ENCODE data around the gene ANO9.
A peak's percentile ranks its signal among the peaks of the same experiment; 100 is the strongest.

The ANO9 gene

GRCh38 chr11:409600-410483 is 32.0 kb downstream of the ANO9 start:
- no peak overlapping the region for H3K4me3 ChIP-seq (ENCODE audit: low read depth in 1 of 2, low read length in 2 of 2)
- no peaks in the 10 kb centered on the region for H3K9me3 ChIP-seq (ENCODE audit: control insufficient read depth in 1 of 2, low read length in 2 of 2)
- H3K4me1 ChIP-seq (ENCODE audit: control insufficient read depth in 1 of 2, insufficient read depth in 2 of 2, low read length in 2 of 2), result peaks cover 0 to 15% of the 10 kb centered on the region in 2 donors
- no peak overlapping the region for H3K27ac ChIP-seq (ENCODE audit: low read length)
- no peaks in the 10 kb centered on the region for H3K27me3 ChIP-seq (ENCODE audit: low read depth, low read length)
- H3K36me3 ChIP-seq (ENCODE audit: control insufficient read depth in 1 of 2, insufficient read depth in 2 of 2, low read length in 2 of 2), result no peaks in the 10 kb centered on the region

DNA sequence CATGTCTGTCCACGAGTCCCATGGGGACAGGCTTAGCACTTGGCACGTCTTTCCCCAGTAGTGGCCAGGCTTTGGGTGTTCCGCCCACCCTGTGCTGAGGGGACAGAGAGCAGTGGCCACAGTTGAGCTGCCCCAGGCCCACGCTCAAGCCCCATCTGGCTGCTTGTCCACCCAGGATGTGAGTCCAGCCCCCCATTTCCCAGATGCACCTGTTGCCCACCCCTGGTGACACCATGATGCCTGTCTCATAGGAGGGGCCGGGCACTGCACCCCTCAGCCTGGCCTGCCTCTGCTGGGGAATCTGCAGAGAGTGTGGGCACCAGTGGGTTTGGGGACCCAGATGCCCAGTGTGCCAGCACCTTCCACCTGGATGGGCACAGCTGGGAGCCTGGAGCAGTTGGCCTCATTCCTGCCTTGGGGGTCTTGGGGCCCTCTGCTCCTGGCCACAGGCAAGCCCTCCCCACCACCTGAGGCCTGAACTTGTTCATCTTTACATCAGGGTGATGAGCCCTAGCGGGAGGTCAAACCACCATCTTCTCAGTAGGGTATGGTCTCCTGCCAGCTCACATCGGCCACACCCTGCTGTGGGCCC is 32.7 kb downstream of the ANO9 start:
- no peaks in the 10 kb centered on the region for H3K36me3 ChIP-seq (ENCODE audit: control insufficient read depth in 1 of 2, insufficient read depth in 2 of 2, low read length in 2 of 2)
- H3K4me1 ChIP-seq (ENCODE audit: control insufficient read depth in 1 of 2, insufficient read depth in 2 of 2, low read length in 2 of 2), result peaks cover 0 to 15% of the 10 kb centered on the region in 2 donors
- H3K4me3 ChIP-seq (ENCODE audit: low read depth in 1 of 2, low read length in 2 of 2), result no peak overlapping the region

DNA sequence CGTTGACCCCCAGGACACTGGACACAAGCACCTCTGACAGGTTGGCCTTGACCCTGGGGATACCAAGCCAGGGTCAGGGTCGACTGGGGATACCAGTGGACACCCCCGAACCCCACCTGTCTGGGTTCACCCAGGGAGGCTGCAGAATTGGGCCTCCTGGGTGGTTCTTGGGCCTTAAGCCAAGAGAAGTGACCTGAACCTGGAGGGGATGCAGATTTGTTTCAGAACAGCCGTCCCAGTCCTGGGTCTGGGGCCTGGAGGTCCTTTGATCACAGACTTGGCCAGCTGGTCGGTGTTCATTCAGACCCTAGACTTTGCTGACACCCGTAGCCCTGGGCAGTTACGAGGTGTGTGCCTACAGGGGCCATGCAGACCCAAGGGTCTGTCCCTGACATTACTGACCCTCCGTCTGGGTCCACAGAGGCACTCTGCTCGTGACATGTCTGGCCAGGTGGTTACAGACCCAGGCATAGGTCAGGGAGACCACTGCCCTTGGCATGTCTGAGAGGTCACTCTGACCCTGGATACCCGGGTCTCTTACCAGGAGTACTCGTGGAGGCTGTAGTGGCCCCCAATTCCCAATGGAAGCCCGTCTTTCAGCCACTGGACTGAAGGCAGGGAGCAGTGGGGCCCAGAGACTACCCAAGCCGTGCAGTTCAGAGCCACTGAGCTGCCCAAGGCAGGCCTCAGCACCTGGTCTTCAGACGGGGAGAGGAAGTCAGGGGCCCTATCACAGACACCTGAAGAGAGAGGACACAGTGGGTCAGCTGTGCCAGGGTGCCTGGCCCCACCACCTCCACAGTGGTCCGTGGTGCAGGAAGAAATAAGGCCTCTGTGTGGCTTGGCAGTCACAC is 33.4 kb downstream of the ANO9 start:
- H3K4me1 ChIP-seq (ENCODE audit: control insufficient read depth in 1 of 2, insufficient read depth in 2 of 2, low read length in 2 of 2), result peaks cover 0 to 15% of the 10 kb centered on the region in 2 donors
- H3K9me3 ChIP-seq (ENCODE audit: control insufficient read depth in 1 of 2, low read length in 2 of 2), result no peaks in the 10 kb centered on the region
- no peaks in the 10 kb centered on the region for H3K27me3 ChIP-seq (ENCODE audit: low read depth, low read length)
- H3K36me3 ChIP-seq (ENCODE audit: control insufficient read depth in 1 of 2, insufficient read depth in 2 of 2, low read length in 2 of 2), result no peaks in the 10 kb centered on the region
- H3K27ac ChIP-seq (ENCODE audit: low read length), result no peak overlapping the region
- H3K4me3 ChIP-seq (ENCODE audit: low read depth in 1 of 2, low read length in 2 of 2), result no peak overlapping the region

More for the DNA sequence above, 32.7 kb downstream of the ANO9 start:
- no peak overlapping the region for H3K27ac ChIP-seq (ENCODE audit: low read length)
- no peaks in the 10 kb centered on the region for H3K27me3 ChIP-seq (ENCODE audit: low read depth, low read length)
- no peaks in the 10 kb centered on the region for H3K9me3 ChIP-seq (ENCODE audit: control insufficient read depth in 1 of 2, low read length in 2 of 2)

- Histone ChIP-seq H3K4me3 (ENCODE audit: low read depth in 1 of 2, low read length in 2 of 2) (peak overlapping the region in 1 of 2 donors; percentile 38), H3K4me1 (ENCODE audit: control insufficient read depth in 1 of 2, insufficient read depth in 2 of 2, low read length in 2 of 2) (peaks cover 0 to 15% of the 10 kb centered on the region in 2 donors), H3K9me3 (ENCODE audit: control insufficient read depth in 1 of 2, low read length in 2 of 2) (no peaks in the 10 kb centered on the region), H3K27me3 (ENCODE audit: low read depth, low read length) (no peaks in the 10 kb centered on the region), H3K27ac (ENCODE audit: low read length) (no peak overlapping the region), H3K36me3 (ENCODE audit: control insufficient read depth in 1 of 2, insufficient read depth in 2 of 2, low read length in 2 of 2) (no peaks in the 10 kb centered on the region)
Measured at GRCh38 chr11:407651-408123, 34.1 kb downstream of the ANO9 start.

- peak overlapping the region; percentile 33 to 74 for H3K4me3 ChIP-seq (ENCODE audit: low read depth in 1 of 2, low read length in 2 of 2)
- peaks cover 0 to 15% of the 10 kb centered on the region in 2 donors for H3K4me1 ChIP-seq (ENCODE audit: control insufficient read depth in 1 of 2, insufficient read depth in 2 of 2, low read length in 2 of 2)
- no peaks in the 10 kb centered on the region for H3K36me3 ChIP-seq (ENCODE audit: control insufficient read depth in 1 of 2, insufficient read depth in 2 of 2, low read length in 2 of 2)
- H3K27me3 ChIP-seq (ENCODE audit: low read depth, low read length), result no peaks in the 10 kb centered on the region
- H3K27ac ChIP-seq (ENCODE audit: low read length), result no peak overlapping the region
- H3K9me3 ChIP-seq (ENCODE audit: control insufficient read depth in 1 of 2, low read length in 2 of 2), result no peaks in the 10 kb centered on the region
Measured at GRCh38 chr11:406796-407650, 34.8 kb downstream of the ANO9 start.

DNA sequence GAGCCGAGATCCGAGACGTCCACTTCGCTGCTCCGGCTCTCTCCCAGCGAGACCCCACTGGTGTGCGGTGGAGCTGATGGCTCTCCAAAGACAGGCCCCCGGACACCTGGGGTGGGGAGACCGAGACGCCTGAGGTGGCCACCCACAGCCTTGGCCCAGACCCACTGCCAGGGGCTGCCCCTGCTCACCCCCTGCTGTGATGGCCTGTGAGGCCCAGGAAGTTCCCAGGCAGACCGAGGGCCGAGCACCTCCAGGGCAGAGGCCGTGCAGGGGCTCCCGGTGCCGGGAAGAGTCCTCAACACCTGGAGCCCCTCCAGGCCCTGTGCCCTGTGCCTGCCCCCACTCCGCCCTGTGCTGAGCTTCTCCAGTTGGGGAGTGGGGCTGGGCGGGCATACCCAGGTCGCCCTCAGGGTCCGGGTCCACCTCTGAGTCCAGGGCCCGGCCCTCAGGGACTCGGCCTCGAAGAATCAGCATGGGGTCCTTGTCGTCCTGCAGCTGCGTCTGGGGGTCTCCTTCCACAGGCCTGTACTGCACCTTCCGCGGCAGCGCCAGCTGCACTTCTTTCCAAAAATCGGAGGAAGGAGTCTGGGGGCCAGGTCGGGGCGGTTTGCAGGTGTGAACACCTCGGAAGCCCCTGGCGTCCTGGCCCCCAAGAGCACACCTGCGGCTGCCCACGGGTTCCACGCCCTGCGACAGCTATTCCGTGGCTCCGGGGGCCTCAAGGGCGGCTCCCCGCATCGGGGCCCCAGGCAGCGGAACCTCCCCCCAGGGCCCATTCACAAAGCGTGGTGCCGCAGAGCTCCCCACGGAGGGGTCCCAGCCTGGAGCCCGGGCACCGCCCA is 35.6 kb downstream of the ANO9 start:
- H3K27ac ChIP-seq (ENCODE audit: low read length), result no peak overlapping the region
- H3K4me3 ChIP-seq (ENCODE audit: low read depth in 1 of 2, low read length in 2 of 2), result peak overlapping the region; percentile 33 to 74
- H3K27me3 ChIP-seq (ENCODE audit: low read depth, low read length), result no peaks in the 10 kb centered on the region
- H3K9me3 ChIP-seq (ENCODE audit: control insufficient read depth in 1 of 2, low read length in 2 of 2), result no peaks in the 10 kb centered on the region
- H3K4me1 ChIP-seq (ENCODE audit: control insufficient read depth in 1 of 2, insufficient read depth in 2 of 2, low read length in 2 of 2), result peaks cover 0 to 15% of the 10 kb centered on the region in 2 donors
- no peaks in the 10 kb centered on the region for H3K36me3 ChIP-seq (ENCODE audit: control insufficient read depth in 1 of 2, insufficient read depth in 2 of 2, low read length in 2 of 2)

- no peaks in the 10 kb centered on the region for H3K27me3 ChIP-seq (ENCODE audit: low read depth, low read length)
- peak overlapping the region in 1 of 2 donors; percentile 74 for H3K4me3 ChIP-seq (ENCODE audit: low read depth in 1 of 2, low read length in 2 of 2)
- H3K9me3 ChIP-seq (ENCODE audit: control insufficient read depth in 1 of 2, low read length in 2 of 2), result no peaks in the 10 kb centered on the region
- peaks cover 0 to 15% of the 10 kb centered on the region in 2 donors for H3K4me1 ChIP-seq (ENCODE audit: control insufficient read depth in 1 of 2, insufficient read depth in 2 of 2, low read length in 2 of 2)
- H3K27ac ChIP-seq (ENCODE audit: low read length), result no peak overlapping the region
- no peaks in the 10 kb centered on the region for H3K36me3 ChIP-seq (ENCODE audit: control insufficient read depth in 1 of 2, insufficient read depth in 2 of 2, low read length in 2 of 2)
Measured at GRCh38 chr11:405323-405953, 36.4 kb downstream of the ANO9 start.

DNA sequence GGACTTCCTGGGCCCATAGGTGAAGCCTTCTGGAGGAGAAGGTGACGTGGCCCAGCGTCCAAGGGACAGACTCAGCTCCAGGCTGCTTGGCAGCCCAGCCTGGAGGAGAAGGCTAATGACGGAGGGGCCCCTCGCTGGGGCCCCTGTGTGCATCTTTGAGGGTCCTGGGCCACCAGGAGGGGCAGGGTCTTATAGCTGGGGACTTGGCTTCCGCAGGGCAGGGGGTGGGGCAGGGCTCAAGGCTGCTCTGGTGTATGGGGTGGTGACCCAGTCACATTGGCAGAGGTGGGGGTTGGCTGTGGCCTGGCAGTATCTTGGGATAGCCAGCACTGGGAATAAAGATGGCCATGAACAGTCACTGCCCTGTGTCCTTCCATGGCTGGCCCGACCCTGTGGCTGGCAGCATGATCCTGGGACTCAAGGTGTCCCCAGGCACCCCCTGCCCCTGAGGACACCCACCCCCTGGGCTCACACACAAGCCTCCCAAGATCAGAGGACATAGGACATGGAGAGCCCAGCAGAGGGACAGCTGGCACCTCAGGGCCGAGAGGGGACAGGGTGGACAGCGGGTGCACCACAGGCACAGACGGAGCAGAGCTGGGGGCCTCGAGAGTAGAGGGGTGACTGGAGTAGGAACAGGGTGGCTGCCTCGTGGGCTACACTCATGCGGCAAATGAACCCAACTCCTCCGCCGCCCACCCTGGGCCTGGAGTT is 37.1 kb downstream of the ANO9 start:
- H3K27ac ChIP-seq (ENCODE audit: low read length), result no peak overlapping the region
- H3K27me3 ChIP-seq (ENCODE audit: low read depth, low read length), result no peaks in the 10 kb centered on the region
- no peak overlapping the region for H3K4me3 ChIP-seq (ENCODE audit: low read depth in 1 of 2, low read length in 2 of 2)
- H3K36me3 ChIP-seq (ENCODE audit: control insufficient read depth in 1 of 2, insufficient read depth in 2 of 2, low read length in 2 of 2), result no peaks in the 10 kb centered on the region
- no peaks in the 10 kb centered on the region for H3K9me3 ChIP-seq (ENCODE audit: control insufficient read depth in 1 of 2, low read length in 2 of 2)
- peaks cover 0 to 15% of the 10 kb centered on the region in 2 donors for H3K4me1 ChIP-seq (ENCODE audit: control insufficient read depth in 1 of 2, insufficient read depth in 2 of 2, low read length in 2 of 2)

DNA sequence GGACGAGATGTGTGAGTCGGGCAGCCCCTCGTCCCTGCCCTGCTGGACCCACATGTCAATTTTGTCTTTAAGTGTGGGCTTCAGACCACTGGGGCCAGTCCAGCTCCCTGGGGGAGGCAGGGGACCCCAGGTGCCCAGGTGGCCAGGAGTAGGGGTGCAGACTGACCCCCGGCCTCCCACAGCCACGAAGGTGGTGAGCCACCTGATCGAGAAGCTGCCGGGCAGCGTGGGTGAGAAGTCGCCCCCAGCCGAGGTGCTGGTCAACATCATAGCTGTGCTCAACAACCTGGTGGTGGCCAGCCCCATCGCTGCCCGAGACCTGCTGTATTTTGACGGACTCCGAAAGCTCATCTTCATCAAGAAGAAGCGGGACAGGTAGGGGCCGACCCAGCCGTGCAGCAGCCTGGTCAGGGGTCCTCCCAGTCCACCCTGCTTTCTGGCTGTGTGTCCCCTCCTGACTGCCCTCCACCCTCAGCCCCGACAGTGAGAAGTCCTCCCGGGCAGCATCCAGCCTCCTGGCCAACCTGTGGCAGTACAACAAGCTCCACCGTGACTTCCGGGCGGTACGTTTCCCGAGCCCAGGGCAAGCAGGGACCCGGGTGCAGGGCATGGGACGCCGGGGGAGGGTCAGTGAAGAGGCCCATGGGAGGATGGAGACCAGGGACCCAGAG is 37.9 kb downstream of the ANO9 start:
- Histone ChIP-seq H3K36me3 (ENCODE audit: control insufficient read depth in 1 of 2, insufficient read depth in 2 of 2, low read length in 2 of 2) (no peaks in the 10 kb centered on the region), H3K27me3 (ENCODE audit: low read depth, low read length) (no peaks in the 10 kb centered on the region), H3K9me3 (ENCODE audit: control insufficient read depth in 1 of 2, low read length in 2 of 2) (no peaks in the 10 kb centered on the region), H3K4me1 (ENCODE audit: control insufficient read depth in 1 of 2, insufficient read depth in 2 of 2, low read length in 2 of 2) (peaks cover 0 to 15% of the 10 kb centered on the region in 2 donors), H3K4me3 (ENCODE audit: low read depth in 1 of 2, low read length in 2 of 2) (no peak overlapping the region), H3K27ac (ENCODE audit: low read length) (no peak overlapping the region)
